GM18870 (cell line): ENCODE data around the gene NDUFB10.

Experiments used
- ATAC-seq: cut with Tn5 transposase; IDR thresholded peaks from one replicate; pipeline ENCODE4 v1.9.1; 2021; ENCODE audit warnings: moderate library complexity; ENCODE audit not compliant: unreplicated experiment

Gene NDUFB10

GRCh38 chr16:1998852-1999801, 39.8 kb downstream of the NDUFB10 start:
- ATAC-seq: no peak

GRCh38 chr16:1999866-2000514, 40.7 kb downstream of the NDUFB10 start:
- ATAC-seq: no peak

GRCh38 chr16:2001035-2001434, 41.7 kb downstream of the NDUFB10 start:
- ATAC-seq: no peak

- no peak for ATAC-seq
These were observed 42.4 kb downstream of the NDUFB10 start for GRCh38 chr16:2001456-2002355.

GRCh38 chr16:2002406-2003230, 43.3 kb downstream of the NDUFB10 start:
- ATAC-seq: no peak

GRCh38 chr16:2003231-2003826, 44.0 kb downstream of the NDUFB10 start:
- ATAC-seq: no peak

- no peak for ATAC-seq
These were observed 44.7 kb downstream of the NDUFB10 start for GRCh38 chr16:2003827-2004641.

- ATAC-seq: no peak
These were observed 45.6 kb downstream of the NDUFB10 start for GRCh38 chr16:2004795-2005517.

GRCh38 chr16:2005646-2006045, 46.3 kb downstream of the NDUFB10 start:
- ATAC-seq: no peak

- no peak for ATAC-seq
These were observed 47.0 kb downstream of the NDUFB10 start for GRCh38 chr16:2006317-2006716.

GRCh38 chr16:2007081-2007836, 47.9 kb downstream of the NDUFB10 start:
- no peak for ATAC-seq

GRCh38 chr16:2008009-2008526, 48.7 kb downstream of the NDUFB10 start:
- ATAC-seq: no peak

- no peak for ATAC-seq
These were observed 49.4 kb downstream of the NDUFB10 start for GRCh38 chr16:2008631-2009163.

- no peak for ATAC-seq
These were observed 49.9 kb downstream of the NDUFB10 start for GRCh38 chr16:2009164-2009711.

GRCh38 chr16:2009791-2010510, 50.6 kb downstream of the NDUFB10 start, which contains the start of gene ZNF598:
ZNF598 (minus strand) TSS chr16:2009821.
- no peak for ATAC-seq
